H9 (cell line): ENCODE results near the gene MAP1S. TPM values are rescaled to one million over a fixed set of nuclear protein-coding genes. Genes with fewer than 3 reads are reported as not detected.

Experiments
- DNase-seq: peaks from one replicate; pipeline ENCODE4 v3.0.0-alpha.2; 2017
- H2AFZ ChIP-seq: one replicate; pipeline ENCODE4 v1.6.1; 2013; ENCODE audit warnings: mild to moderate bottlenecking, low read length, control low read depth, moderate library complexity
- H2AK5ac ChIP-seq: 2 replicates; pipeline ENCODE4 v1.6.1; 2013; ENCODE audit warnings: low read length, control low read depth, mixed read lengths; ENCODE audit not compliant: insufficient read length
- H2BK120ac ChIP-seq: one replicate; pipeline ENCODE4 v1.6.1; 2013; ENCODE audit warnings: low read depth, mild to moderate bottlenecking, low read length, control low read depth, inconsistent platforms; ENCODE audit not compliant: poor library complexity, severe bottlenecking
- H2BK12ac ChIP-seq: 2 replicates; pipeline ENCODE4 v1.6.1; 2013; ENCODE audit warnings: low read length, control low read depth, mixed read lengths, low read depth; ENCODE audit not compliant: insufficient read length
- H2BK15ac ChIP-seq: 2 replicates; pipeline ENCODE4 v1.6.1; 2013; ENCODE audit warnings: low read depth, low read length, control low read depth
- H2BK20ac ChIP-seq: one replicate; pipeline ENCODE4 v1.6.1; 2013; ENCODE audit warnings: low read depth, mild to moderate bottlenecking, low read length, control low read depth, inconsistent platforms; ENCODE audit not compliant: poor library complexity, severe bottlenecking
- H2BK5ac ChIP-seq: 2 replicates; pipeline ENCODE4 v1.6.1; 2013; ENCODE audit warnings: low read length, control low read depth, mixed read lengths; ENCODE audit not compliant: insufficient read length
- H3K14ac ChIP-seq: 2 replicates; pipeline ENCODE4 v1.6.1; 2013; ENCODE audit warnings: low read length, control low read depth; ENCODE audit not compliant: insufficient read depth
- H3K18ac ChIP-seq: 2 replicates; pipeline ENCODE4 v1.6.1; 2013; ENCODE audit warnings: low read depth, mild to moderate bottlenecking, mixed read lengths, low read length, control low read depth; ENCODE audit not compliant: insufficient read length
- H3K23ac ChIP-seq: 2 replicates; pipeline ENCODE4 v1.6.1; 2013; ENCODE audit warnings: low read length, control low read depth, mixed read lengths, low read depth; ENCODE audit not compliant: insufficient read length
- H3K23me2 ChIP-seq: 2 replicates; pipeline ENCODE4 v1.6.1; 2013; ENCODE audit warnings: low read depth, mild to moderate bottlenecking, mixed read lengths, low read length, control low read depth; ENCODE audit not compliant: insufficient read length, poor library complexity, severe bottlenecking
- H3K27ac ChIP-seq: 2 replicates; pipeline ENCODE4 v1.5.1; 2013; ENCODE audit warnings: low read length, control low read depth, mixed read lengths, low read depth; ENCODE audit not compliant: insufficient read length
- H3K27me3 ChIP-seq: 2 replicates; pipeline ENCODE4 v1.6.1; 2013; ENCODE audit warnings: low read length, control low read depth, inconsistent platforms; ENCODE audit not compliant: insufficient read depth
- H3K4ac ChIP-seq: 2 replicates; pipeline ENCODE4 v1.6.1; 2013; ENCODE audit warnings: low read depth, mild to moderate bottlenecking, control low read depth, inconsistent platforms, low read length, moderate library complexity
- H3K4me1 ChIP-seq: 2 replicates; pipeline ENCODE4 v1.6.1; 2013; ENCODE audit warnings: low read length, control low read depth, inconsistent platforms; ENCODE audit not compliant: insufficient read depth
- H3K4me2 ChIP-seq: 2 replicates; pipeline ENCODE4 v1.6.1; 2013; ENCODE audit warnings: low read length, control low read depth, mixed read lengths; ENCODE audit not compliant: insufficient read length, insufficient read depth
- H3K56ac ChIP-seq: 2 replicates; pipeline ENCODE4 v1.6.1; 2013; ENCODE audit warnings: low read depth, mild to moderate bottlenecking, mixed read lengths, low read length, control low read depth; ENCODE audit not compliant: insufficient read length
- H3K79me1 ChIP-seq: 2 replicates; pipeline ENCODE4 v1.6.1; 2013; ENCODE audit warnings: low read depth, mild to moderate bottlenecking, moderate library complexity, low read length, control low read depth, inconsistent platforms; ENCODE audit not compliant: insufficient read depth, poor library complexity, severe bottlenecking
- H3K79me2 ChIP-seq: 2 replicates; pipeline ENCODE4 v1.6.1; 2013; ENCODE audit warnings: low read length, control low read depth, inconsistent platforms; ENCODE audit not compliant: insufficient read depth
- H3K9ac ChIP-seq: 2 replicates; pipeline ENCODE4 v1.6.1; 2013; ENCODE audit warnings: low read length, control low read depth, mixed read lengths; ENCODE audit not compliant: insufficient read length; ENCODE audit errors: extremely low read depth
- H3K9me3 ChIP-seq: one replicate; pipeline ENCODE4 v1.6.1; 2013; ENCODE audit warnings: low read depth, low read length, inconsistent platforms; ENCODE audit not compliant: control insufficient read depth
- H3T11ph ChIP-seq: one replicate; pipeline ENCODE4 v1.6.1; 2013; ENCODE audit warnings: mild to moderate bottlenecking, low read length, control low read depth, inconsistent platforms
- H4K20me1 ChIP-seq: one replicate; pipeline ENCODE4 v1.6.1; 2013; ENCODE audit not compliant: control insufficient read depth, insufficient read length, insufficient read depth
- H4K5ac ChIP-seq: 2 replicates; pipeline ENCODE4 v1.6.1; 2013; ENCODE audit warnings: low read depth, mild to moderate bottlenecking, mixed read lengths, low read length, control low read depth; ENCODE audit not compliant: insufficient read length
- H4K8ac ChIP-seq: replicated peaks from 2 replicates; pipeline ENCODE4 v1.6.1; 2013; ENCODE audit warnings: low read length, control low read depth, mixed read lengths, low read depth; ENCODE audit not compliant: insufficient read length
- H4K91ac ChIP-seq: 2 replicates; pipeline ENCODE4 v1.6.1; 2013; ENCODE audit warnings: low read depth, mild to moderate bottlenecking, moderate library complexity, mixed read lengths, low read length, control low read depth; ENCODE audit not compliant: insufficient read length
- H3K27ac Mint-ChIP-seq, 3 experiments: 2 replicates in 2 of 3; 3 replicates in 1 of 3; pipeline ENCODE4 v1.8.0; 2020 to 2021; ENCODE audit warnings: mixed read lengths in 3 of 3, mild to moderate bottlenecking in 1 of 3, moderate library complexity in 1 of 3
- H3K27me3 Mint-ChIP-seq: 2 replicates; pipeline ENCODE4 v1.8.0; 2021; ENCODE audit warnings: low read depth, mild to moderate bottlenecking, moderate library complexity, mixed read lengths
- H3K36me3 Mint-ChIP-seq, 3 experiments: 2 replicates in 2 of 3; 3 replicates in 1 of 3; pipeline ENCODE4 v1.8.0; 2020 to 2021; ENCODE audit warnings: low read depth in 3 of 3, mixed read lengths in 3 of 3; ENCODE audit not compliant: insufficient read depth in 1 of 3
- H3K4me1 Mint-ChIP-seq, 2 experiments: 2 replicates each; pipeline ENCODE4 v1.8.0; 2020; ENCODE audit warnings: mixed read lengths in 2 of 2
- H3K4me3 Mint-ChIP-seq, 2 experiments: 2 replicates in 1 of 2; 3 replicates in 1 of 2; pipeline ENCODE4 v1.8.0; 2020 to 2021; ENCODE audit warnings: mild to moderate bottlenecking in 2 of 2, mixed read lengths in 2 of 2, moderate library complexity in 1 of 2
- H3K9me3 Mint-ChIP-seq, 2 experiments: 2 replicates in 1 of 2; 3 replicates in 1 of 2; pipeline ENCODE4 v1.8.0; 2020; ENCODE audit warnings: mild to moderate bottlenecking in 2 of 2, mixed read lengths in 2 of 2, moderate library complexity in 1 of 2
- CTCF ChIP-seq: fragments of 200-600 bp; sonication (generic); conservative IDR thresholded peaks from 3 replicates; pipeline ENCODE4 v1.8.0; 2021; ENCODE audit warnings: antibody characterized with exemption, mild to moderate bottlenecking
- WGBS: extraction: QIAGEN DNeasy Blood & Tissue Kit; methylation state at CpG from one replicate; pipeline ENCODE4 v1.1.7; 2013; ENCODE audit warnings: missing lambda C conversion rate, low lambda C conversion rate, mixed read lengths; ENCODE audit not compliant: insufficient read length; ENCODE audit errors: extremely low coverage; 5-methylcytosine and 5-hydroxymethylcytosine counted together
- total RNA-seq: library from RNA; stranded (reverse); gene quantifications from 2 replicates; pipeline ENCODE4 v1.2.1, GENCODE V29; 2021

The MAP1S gene
- total RNA-seq, 1 experiment from 2014 or later, result 160 TPM

DNA sequence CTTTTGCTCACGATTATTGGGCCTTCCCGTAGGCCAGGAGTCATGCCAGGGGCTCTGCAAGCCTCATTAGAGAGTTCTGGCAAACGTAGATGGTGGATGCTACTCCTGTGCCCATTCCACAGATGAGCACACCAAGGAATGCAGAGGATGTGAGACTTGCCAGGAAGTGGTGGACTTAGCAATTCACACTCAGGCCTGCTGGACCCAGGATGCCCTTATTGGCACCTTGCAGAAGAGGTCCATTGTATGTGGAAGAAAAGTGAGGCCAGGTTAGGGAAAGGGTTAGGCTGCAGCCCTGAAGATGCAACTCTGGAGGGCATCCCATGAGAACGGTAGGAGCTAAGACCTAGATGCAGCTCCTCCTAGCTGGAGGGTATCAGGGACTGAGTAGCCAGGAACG is 37.0 kb upstream of the MAP1S start:
- H3K9me3 ChIP-seq, result no peaks in the 10 kb centered on the region
- H3K4me2 ChIP-seq, result no peak overlapping the region
- H2BK12ac ChIP-seq, result no peak overlapping the region
- DNase-seq, result no peak
- Mint-ChIP-seq H3K4me3 (no peak overlapping the region; a peak in 1 of 5 replicates), H3K4me1 (peaks cover 34 to 43% of the 10 kb centered on the region in 2 experiments), H3K27ac (no peak overlapping the region), H3K36me3 (peaks cover 0 to 5% (median 2%) of the 10 kb centered on the region in 3 experiments; a peak in 3 of 7 replicates), H3K27me3 (peaks cover 3% of the 10 kb centered on the region), H3K9me3 (no peaks in the 10 kb centered on the region)
- no peak overlapping the region for H2BK20ac ChIP-seq
- H3K27ac ChIP-seq, result no peak overlapping the region
- peaks cover 12% of the 10 kb centered on the region for H3K79me2 ChIP-seq
- no peak overlapping the region for H2BK15ac ChIP-seq
- no peak overlapping the region for H3K56ac ChIP-seq
- H4K20me1 ChIP-seq, result no peaks in the 10 kb centered on the region
- no peak overlapping the region for H4K5ac ChIP-seq
- H3K14ac ChIP-seq, result no peak overlapping the region
- no peak overlapping the region for H3K4ac ChIP-seq
- H4K91ac ChIP-seq, result no peak overlapping the region
- H3K23ac ChIP-seq, result no peak overlapping the region
- H4K8ac ChIP-seq, result no peak overlapping the region
- WGBS, result no CpG with 5 or more reads among the region's 5 CpGs
- no peak overlapping the region for H2BK5ac ChIP-seq
- H3K27me3 ChIP-seq, result no peaks in the 10 kb centered on the region
- H2AFZ ChIP-seq, result no peak overlapping the region
- no peak overlapping the region for H3K18ac ChIP-seq
- H2BK120ac ChIP-seq, result no peak overlapping the region
- H3K4me1 ChIP-seq, result peaks cover 6% of the 10 kb centered on the region; the same call in 1 of the 2 replicates
- H3K23me2 ChIP-seq, result peaks cover 18% of the 10 kb centered on the region
- H2AK5ac ChIP-seq, result no peak overlapping the region
- H3K9ac ChIP-seq, result no peak overlapping the region
- peaks cover 4% of the 10 kb centered on the region for H3K79me1 ChIP-seq
- no peak for TF ChIP-seq CTCF
- H3T11ph ChIP-seq, result no peak overlapping the region
